Measurements from ENCODE around the gene COL18A1. TPM values are rescaled to one million over a fixed set of nuclear protein-coding genes. Genes with fewer than 3 reads are reported as not detected.

The COL18A1 gene
- total RNA-seq, 1 experiment from 2014 or later, result 170 TPM

DNA sequence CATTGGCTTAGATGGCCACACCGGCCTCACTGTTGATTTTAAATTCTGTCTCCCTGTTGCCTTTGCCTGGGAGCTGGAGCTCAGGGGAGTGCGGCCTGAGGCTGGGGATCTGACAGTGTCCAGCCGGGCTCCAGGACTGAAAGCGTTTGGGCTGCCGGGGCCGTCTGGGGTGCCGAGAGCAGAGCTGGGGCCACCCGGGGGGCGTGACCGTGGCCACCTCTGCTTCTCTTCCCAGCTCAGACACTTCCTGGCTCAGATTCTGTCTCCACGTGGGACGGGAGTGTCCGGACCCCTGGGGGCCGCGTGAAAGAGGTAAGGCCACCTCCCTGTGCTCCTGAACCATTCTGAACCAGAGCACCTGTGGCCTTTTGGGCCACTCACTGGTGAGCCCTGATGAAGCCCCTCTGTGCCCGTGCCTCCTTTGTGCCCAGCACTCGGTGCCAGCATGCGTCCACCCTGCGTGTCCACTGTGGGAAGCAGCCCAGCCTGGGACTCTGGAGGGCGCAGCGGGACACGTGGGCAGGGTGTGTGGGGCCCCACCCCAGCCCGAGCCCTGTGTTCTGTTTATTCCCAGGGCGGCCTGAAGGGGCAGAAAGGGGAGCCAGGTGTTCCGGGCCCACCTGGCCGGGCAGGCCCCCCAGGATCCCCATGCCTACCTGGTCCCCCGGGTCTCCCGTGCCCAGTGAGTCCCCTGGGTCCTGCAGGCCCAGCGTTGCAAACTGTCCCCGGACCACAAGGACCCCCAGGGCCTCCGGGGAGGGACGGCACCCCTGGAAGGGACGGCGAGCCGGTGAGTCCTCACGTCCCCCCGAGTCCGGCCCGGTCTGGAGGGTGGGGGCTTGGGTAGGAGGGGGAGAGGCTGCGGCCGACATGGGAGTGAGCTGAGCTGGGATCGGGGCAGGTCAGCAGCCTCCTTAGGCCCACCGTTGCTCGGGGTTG lies 72.5 kb downstream of the COL18A1 start:
- TF ChIP-seq, protein P1, sequence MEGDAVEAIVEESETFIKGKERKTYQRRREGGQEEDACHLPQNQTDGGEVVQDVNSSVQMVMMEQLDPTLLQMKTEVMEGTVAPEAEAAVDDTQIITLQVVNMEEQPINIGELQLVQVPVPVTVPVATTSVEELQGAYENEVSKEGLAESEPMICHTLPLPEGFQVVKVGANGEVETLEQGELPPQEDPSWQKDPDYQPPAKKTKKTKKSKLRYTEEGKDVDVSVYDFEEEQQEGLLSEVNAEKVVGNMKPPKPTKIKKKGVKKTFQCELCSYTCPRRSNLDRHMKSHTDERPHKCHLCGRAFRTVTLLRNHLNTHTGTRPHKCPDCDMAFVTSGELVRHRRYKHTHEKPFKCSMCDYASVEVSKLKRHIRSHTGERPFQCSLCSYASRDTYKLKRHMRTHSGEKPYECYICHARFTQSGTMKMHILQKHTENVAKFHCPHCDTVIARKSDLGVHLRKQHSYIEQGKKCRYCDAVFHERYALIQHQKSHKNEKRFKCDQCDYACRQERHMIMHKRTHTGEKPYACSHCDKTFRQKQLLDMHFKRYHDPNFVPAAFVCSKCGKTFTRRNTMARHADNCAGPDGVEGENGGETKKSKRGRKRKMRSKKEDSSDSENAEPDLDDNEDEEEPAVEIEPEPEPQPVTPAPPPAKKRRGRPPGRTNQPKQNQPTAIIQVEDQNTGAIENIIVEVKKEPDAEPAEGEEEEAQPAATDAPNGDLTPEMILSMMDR (IDR thresholded peaks at IDR 0.05; ENCODE audit: insufficient read depth in 1 of 2, low read depth in 1 of 2, low read length in 1 of 2, severe bottlenecking in 1 of 2, unreplicated experiment in 1 of 2), result no peak
- Histone ChIP-seq H3K36me3 (ENCODE audit: control insufficient read depth, insufficient read depth, low read length) (peaks cover 7% of the 10 kb centered on the region), H3K9me3 (no peaks in the 10 kb centered on the region), H3K4me3 (ENCODE audit: low read depth, low read length) (no peak overlapping the region), H3K27me3 (replicated peaks; ENCODE audit: control insufficient read depth, insufficient read depth, low read length) (no peaks in the 10 kb centered on the region), H3K4me1 (peaks cover 4% of the 10 kb centered on the region)
- ChIA-PET POLR2A (no interaction called here), CTCF (interaction anchor here (0.7 kb wide), 1 partner anchor 151 kb away, joined by 3 read pairs; no protein-coding TSS in a partner anchor)
- no peak overlapping the region for H3K4me3 Mint-ChIP-seq (ENCODE audit: unreplicated experiment)
- H3K36me3 Mint-ChIP-seq (ENCODE audit: insufficient read depth, unreplicated experiment), result peaks cover 65% of the 10 kb centered on the region
- H3K27ac Mint-ChIP-seq (ENCODE audit: unreplicated experiment), result no peak overlapping the region
- DNase-seq, result no peak
- BruUV-seq (replicated peaks), result no TSS peak
- H3K9me3 Mint-ChIP-seq (ENCODE audit: unreplicated experiment), result no peaks in the 10 kb centered on the region
- peaks cover 14% of the 10 kb centered on the region for H3K4me1 Mint-ChIP-seq (ENCODE audit: low read depth, unreplicated experiment)
- intact Hi-C loops (cut with micrococcal nuclease; ENCODE audit: unreplicated experiment), result no loop called here
- H3K27me3 Mint-ChIP-seq (ENCODE audit: insufficient read depth, unreplicated experiment), result no peaks in the 10 kb centered on the region

DNA sequence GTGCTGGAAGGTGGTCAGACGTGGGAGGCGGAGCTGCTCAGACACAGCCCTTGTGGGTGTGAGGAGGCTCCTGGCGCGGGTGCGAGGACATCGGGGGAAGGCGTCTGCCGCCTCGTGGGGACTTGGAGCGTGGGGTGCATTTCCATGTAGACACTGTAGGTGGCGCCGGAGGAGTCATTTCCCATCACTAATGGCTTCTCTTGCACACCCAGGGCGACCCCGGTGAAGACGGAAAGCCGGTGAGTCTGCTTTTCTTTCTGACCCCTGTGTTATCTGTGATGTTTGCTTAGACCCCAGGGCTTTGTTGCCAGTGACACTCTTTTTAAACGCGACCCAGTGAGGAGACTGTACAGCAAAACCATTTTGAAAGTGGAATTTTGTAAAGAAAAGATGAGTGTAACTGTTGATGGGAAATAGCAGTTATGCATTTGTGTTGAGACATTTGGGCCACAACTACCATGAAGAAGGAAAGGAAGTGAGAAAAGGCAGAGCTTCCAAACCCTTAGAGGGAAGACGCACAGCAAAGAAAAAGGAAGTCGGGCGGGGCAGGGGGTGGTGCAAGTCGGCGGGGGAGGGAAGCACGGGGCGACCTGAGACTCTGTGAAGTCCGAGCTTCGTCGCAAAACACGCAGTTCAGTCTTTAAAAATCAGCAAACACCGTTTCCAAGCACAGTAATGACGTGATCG lies 73.3 kb downstream of the COL18A1 start:
- Histone ChIP-seq H3K36me3 (ENCODE audit: control insufficient read depth, insufficient read depth, low read length) (peaks cover 6% of the 10 kb centered on the region; the same call in 1 of the 2 replicates), H3K4me3 (ENCODE audit: low read depth, low read length) (no peak overlapping the region), H3K4me1 (no peaks in the 10 kb centered on the region), H3K9me3 (no peaks in the 10 kb centered on the region), H3K27me3 (replicated peaks; ENCODE audit: control insufficient read depth, insufficient read depth, low read length) (no peaks in the 10 kb centered on the region)
- DNase-seq, result peak; percentile 55
- Mint-ChIP-seq H3K27ac (ENCODE audit: unreplicated experiment) (no peak overlapping the region), H3K9me3 (ENCODE audit: unreplicated experiment) (no peaks in the 10 kb centered on the region), H3K4me3 (ENCODE audit: unreplicated experiment) (no peak overlapping the region), H3K36me3 (ENCODE audit: insufficient read depth, unreplicated experiment) (peaks cover 72% of the 10 kb centered on the region), H3K27me3 (ENCODE audit: insufficient read depth, unreplicated experiment) (no peaks in the 10 kb centered on the region), H3K4me1 (ENCODE audit: low read depth, unreplicated experiment) (peaks cover 14% of the 10 kb centered on the region)
- BruUV-seq (replicated peaks), result no TSS peak
- TF ChIP-seq, protein P1 (IDR thresholded peaks at IDR 0.05; ENCODE audit: insufficient read depth in 1 of 2, low read depth in 1 of 2, low read length in 1 of 2, severe bottlenecking in 1 of 2, unreplicated experiment in 1 of 2), result peak; percentile 51 to 65
- CTCF ChIA-PET, result no interaction called here
- POLR2A ChIA-PET, result no interaction called here
- intact Hi-C loops (cut with micrococcal nuclease; ENCODE audit: unreplicated experiment), result no loop called here

DNA sequence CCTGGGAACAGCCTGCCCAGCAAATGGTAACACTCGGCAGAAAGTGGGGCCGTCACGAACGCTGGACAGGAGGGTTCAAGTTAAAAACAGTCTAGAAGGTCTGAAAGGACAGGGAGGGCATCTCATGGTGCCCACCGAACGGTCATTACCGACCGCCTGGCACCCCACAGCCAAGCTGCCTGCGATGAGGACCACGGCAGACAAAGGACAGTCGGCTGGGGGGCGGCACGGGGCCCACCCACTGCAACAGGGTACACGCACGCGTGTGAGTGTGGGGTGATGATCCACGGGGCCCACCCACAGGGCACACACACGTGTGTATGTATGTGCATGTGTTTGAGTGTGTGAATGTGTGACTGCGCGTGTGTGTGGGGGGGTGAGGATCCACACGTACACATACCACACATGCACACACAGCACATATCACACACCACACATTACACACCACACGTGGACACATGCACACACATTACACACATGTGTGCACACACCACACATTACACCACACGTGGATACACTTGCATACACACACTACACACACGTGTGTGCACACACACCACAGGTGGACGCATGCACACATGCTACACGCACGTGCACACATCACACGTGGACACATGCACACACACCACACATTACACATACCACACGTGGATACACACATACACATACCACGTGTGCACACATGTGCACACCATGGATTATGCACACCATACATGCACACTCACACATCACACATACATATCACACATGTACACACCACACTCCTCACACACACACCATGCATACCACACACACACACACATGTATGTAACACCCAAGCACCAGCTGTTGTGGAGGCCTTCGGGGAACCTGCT lies 74.1 kb downstream of the COL18A1 start:
- POLR2A ChIA-PET, result no interaction called here
- CTCF ChIA-PET, result no interaction called here

More for the DNA sequence above, 74.1 kb downstream of the COL18A1 start:
- intact Hi-C loops (cut with micrococcal nuclease; ENCODE audit: unreplicated experiment), result no loop called here
- H3K4me3 Mint-ChIP-seq (ENCODE audit: unreplicated experiment), result no peak overlapping the region
- DNase-seq, result no peak
- peaks cover 74% of the 10 kb centered on the region for H3K36me3 Mint-ChIP-seq (ENCODE audit: insufficient read depth, unreplicated experiment)
- no peaks in the 10 kb centered on the region for H3K9me3 ChIP-seq
- peaks cover 12% of the 10 kb centered on the region for H3K4me1 Mint-ChIP-seq (ENCODE audit: low read depth, unreplicated experiment)
- H3K36me3 ChIP-seq (ENCODE audit: control insufficient read depth, insufficient read depth, low read length), result peaks cover 7% of the 10 kb centered on the region; the same call in 1 of the 2 replicates
- no peak overlapping the region for H3K27ac Mint-ChIP-seq (ENCODE audit: unreplicated experiment)
- H3K4me3 ChIP-seq (ENCODE audit: low read depth, low read length), result no peak overlapping the region
- no peaks in the 10 kb centered on the region for H3K4me1 ChIP-seq
- H3K27me3 ChIP-seq (replicated peaks; ENCODE audit: control insufficient read depth, insufficient read depth, low read length), result no peaks in the 10 kb centered on the region
- TF ChIP-seq, protein P1 (IDR thresholded peaks at IDR 0.05; ENCODE audit: insufficient read depth in 1 of 2, low read depth in 1 of 2, low read length in 1 of 2, severe bottlenecking in 1 of 2, unreplicated experiment in 1 of 2), result no peak
- no TSS peak for BruUV-seq (replicated peaks)
- no peaks in the 10 kb centered on the region for H3K9me3 Mint-ChIP-seq (ENCODE audit: unreplicated experiment)
- H3K27me3 Mint-ChIP-seq (ENCODE audit: insufficient read depth, unreplicated experiment), result no peaks in the 10 kb centered on the region

All from Caco-2 (cell line).